Epithelial cell of prostate (primary cell): ENCODE measurements around the gene PSMB10.
"Not testable (repeated sequence)": the region's sequence is repeated elsewhere in the genome, so short reads cannot be mapped to it uniquely, and the experiment has no call there.

Source experiments
- DNase-seq: peaks from one replicate; pipeline ENCODE4 v3.0.0-alpha.2; 2011; ENCODE audit warnings: low read depth, low spot score
- H3K27ac ChIP-seq: fragments of 450-650 bp; 2 replicates; pipeline ENCODE4 v1.5.1; 2017; ENCODE audit warnings: mild to moderate bottlenecking

The PSMB10 gene

GRCh38 chr16:67936124-67936879 is at the start of gene PSMB10:
Gene PSMB10, minus strand, starts transcription at chr16:67936850. Its CDS starts 101 bp downstream, at chr16:67936749.
- no peak for DNase-seq
- H3K27ac ChIP-seq = peak within 1 kb of the TSS; percentile 75

- no peak for DNase-seq
- H3K27ac ChIP-seq = no peak overlapping the region
These were observed 45.5 kb upstream of the PSMB10 start for GRCh38 chr16:67982011-67982696.

DNA sequence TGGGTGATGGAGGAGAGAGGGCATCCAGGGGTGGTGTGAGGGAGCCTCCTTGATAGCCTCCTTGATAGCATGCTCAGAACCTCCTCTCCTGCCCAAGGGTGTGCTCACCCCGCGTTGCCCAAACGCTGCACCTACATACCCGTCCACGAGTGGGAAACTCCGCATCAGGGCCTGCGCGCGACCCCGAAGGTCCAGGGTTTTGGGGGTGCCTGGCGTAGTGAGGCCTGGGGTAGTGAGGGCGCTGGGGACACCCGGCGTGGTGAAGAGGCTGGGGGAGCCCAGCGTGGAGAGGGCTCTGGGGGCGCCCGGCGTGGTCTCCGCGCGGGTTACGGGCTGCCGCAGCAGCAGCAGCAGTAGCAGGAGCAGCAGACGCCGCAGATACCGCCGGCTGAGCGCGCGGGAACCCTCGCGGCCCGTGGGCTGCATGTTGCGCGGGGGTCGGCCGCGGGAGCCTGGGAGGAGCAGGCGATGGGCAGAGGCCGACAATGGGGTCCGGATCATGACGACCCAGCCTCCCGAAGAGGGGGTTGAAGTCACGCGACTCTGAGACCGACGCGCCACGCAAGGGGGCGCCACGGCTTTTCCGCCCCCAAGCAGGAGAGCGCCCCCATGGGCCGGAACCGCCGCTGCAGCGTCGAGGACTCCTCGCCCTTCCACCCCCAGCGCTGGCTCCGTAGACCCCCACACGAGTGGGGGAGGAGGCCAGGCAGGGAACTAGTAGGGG is 43.5 kb upstream of the PSMB10 start, which contains the start of gene DPEP3:
Gene DPEP3 (minus strand): TSS at position 545 of the 724 bp plus-strand sequence. CDS start 119 bp downstream, at position 426.
- H3K27ac ChIP-seq = no peak within 1 kb of the TSS
- DNase-seq = no peak

- no peak overlapping the region for H3K27ac ChIP-seq
- DNase-seq = no peak
These were observed 41.0 kb upstream of the PSMB10 start for GRCh38 chr16:67977469-67978227.

DNA sequence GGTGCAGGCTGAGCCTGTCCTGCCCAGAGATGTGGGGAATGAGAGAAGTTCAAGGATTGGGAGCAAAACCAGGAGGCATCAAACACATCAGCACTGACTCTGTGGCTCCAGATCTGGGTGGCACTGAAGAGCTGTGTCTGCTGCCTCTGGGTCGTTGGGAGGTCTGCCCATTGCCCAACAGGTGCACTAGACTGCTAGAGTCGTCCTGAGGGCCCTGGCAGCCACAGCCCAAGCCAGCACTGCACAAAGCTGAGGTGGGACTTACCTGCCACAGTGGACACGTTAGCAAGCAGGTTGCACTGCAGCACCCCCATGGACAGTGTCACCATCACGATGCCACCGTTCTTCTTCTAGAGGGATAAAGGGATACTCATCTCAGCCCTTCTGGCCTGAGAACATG is 40.4 kb upstream of the PSMB10 start:
- H3K27ac ChIP-seq = no peak overlapping the region

GRCh38 chr16:67976205-67976604 is 39.6 kb upstream of the PSMB10 start:
- DNase-seq = no peak
- no peak overlapping the region for H3K27ac ChIP-seq

More for the DNA sequence above, 40.4 kb upstream of the PSMB10 start:
- no peak for DNase-seq

DNA sequence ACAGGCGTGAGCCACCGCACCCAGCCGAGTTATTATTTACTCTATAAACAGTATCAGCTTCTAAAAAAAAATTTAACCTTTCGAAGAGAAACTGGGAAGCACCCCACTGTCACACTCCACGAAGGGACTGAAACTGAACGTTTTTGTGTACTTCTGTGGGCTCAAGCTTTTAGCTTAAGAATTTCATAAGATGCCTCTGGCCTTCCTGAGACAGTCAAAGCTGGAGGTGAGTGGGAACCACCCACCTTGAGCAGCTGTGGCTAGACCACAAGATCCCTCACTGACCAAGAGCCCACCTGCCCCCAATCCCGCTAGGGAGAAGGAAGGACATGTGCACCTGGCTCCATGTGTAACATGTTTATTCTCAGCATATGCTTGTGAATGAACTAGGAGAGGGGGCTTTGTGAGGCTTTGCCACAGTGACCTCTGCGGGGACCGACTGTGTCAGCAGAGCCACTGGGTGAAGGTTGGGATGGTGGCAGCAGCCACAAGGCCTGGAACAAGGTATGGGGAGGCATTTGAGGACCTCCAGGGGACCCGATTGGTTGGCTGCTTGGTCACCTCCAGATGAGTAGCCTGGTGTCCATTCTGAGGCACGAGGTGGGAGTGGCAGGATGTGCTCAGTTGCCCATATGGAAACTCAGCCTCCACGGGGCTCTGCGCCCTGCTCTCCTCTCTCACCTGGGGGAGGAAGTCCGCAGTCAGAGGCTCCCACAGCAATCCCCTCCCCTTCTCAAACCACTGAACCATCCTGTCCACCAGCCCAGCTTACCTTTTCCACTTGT is 38.9 kb upstream of the PSMB10 start:
- H3K27ac ChIP-seq = no peak overlapping the region
- DNase-seq = no peak

GRCh38 chr16:67972285-67972684 is 35.6 kb upstream of the PSMB10 start:
- H3K27ac ChIP-seq, DNase-seq: not testable (repeated sequence)

- no peak overlapping the region for H3K27ac ChIP-seq
- DNase-seq = no peak
These were observed 34.5 kb upstream of the PSMB10 start for GRCh38 chr16:67971111-67971510.

DNA sequence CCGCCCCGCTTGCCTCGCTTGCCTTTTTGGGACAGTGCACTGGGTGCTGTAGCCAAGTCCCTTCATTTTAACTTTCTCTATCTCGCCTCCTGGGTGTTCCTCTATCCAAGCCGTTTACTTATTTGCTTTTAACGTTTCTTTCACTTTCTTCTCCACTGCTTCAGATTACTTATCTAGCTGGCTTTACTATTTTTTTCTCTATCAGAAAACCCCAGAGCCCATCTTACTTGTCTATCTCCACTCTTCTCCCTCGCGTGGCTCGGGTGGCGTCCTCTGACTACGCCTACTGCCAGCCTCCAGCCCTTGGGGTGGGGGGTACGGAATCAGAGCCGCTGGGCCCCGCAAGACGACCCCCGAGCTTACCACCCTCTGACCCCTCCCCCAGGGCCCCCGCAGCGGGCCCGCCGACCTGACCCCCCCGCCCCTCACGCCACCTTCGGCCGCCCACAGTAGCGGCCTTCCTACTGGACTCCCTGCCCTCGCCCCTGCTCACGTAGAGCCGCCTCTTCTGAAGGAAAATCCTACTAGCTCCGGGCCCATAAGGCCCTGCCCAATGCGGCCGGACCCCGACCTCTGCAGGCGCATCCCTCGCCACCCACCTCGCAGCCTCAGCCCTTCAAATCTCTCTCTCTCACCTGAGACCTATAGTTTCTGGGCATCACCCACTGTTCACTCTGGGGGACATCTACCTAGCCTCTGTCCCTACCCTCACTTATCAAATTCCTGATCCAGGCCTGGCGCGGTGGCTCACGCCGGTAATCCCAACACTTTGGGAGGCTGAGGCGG is 32.8 kb upstream of the PSMB10 start:
- DNase-seq = no peak
- H3K27ac ChIP-seq = no peak overlapping the region

DNA sequence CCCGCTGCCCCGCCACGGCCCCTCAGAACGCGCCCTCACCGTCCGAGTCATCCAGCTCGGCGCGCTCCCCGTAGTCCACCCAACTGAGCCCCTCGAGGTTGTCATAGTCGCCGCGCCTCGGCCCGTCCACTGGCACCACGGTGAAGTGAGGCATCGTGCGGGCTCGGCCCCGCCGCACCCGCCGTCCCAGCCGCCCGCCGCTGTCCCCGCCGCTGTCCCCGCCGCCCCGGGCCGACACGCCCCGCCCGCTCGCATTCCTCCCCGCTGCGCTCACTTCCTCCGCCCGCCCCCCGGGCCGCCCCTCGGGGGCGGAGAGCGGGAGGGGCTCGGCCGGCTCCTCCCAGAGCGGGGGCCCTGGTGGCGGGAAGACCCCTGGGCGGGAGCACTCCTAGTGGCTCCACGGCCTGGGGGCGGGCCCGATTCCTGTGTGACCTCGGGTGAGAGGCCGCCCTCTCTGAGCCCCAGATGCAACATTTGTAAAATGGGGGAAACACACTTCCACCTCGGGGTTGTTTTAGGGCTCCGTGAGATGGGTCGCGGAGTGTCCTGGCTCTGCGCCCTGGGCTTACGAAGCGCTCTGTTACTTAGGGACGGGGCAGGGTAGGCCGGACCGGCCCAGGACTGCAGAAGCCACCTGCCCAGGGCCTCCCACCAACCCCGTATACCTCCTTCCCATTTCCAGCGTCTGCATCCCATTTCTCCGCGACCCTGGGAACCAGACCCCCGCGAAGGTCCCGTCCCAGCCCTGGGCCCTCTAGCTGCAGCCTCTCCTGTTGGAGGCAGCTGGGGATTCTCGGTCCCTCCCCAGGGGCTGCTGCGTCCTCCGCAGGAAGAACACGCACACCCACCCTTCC is 32.0 kb upstream of the PSMB10 start, which contains the start of gene SLC12A4:
Gene SLC12A4 (minus strand): TSS at position 238 of the 854 bp plus-strand sequence. CDS start 84 bp downstream, at position 154.
- H3K27ac ChIP-seq = peak within 1 kb of the TSS; percentile 77
- DNase-seq = no peak

DNA sequence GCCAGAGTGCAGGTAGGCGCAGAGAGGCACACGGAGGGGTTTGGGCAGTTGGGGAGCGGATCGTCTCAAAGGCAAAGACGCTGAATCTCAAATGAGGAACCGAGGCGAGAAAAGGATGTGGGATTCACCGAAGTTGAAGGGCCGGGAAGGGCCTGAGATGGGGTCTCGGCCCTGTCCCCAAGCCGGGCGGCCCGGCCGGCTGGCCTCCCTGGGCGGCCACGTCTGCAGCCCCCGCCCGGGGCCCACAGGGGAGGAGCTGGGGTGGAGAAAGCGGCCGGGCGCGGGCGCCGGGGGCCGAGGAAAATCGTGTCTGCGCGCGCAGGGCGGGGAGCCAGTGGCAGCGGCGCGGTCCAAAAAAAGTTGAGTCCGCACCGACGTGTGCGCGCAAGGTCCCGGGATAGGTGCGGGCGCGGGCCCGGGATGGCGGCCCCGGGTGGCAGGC is 31.3 kb upstream of the PSMB10 start:
- H3K27ac ChIP-seq = peak overlapping the region; percentile 77
- no peak for DNase-seq

DNA sequence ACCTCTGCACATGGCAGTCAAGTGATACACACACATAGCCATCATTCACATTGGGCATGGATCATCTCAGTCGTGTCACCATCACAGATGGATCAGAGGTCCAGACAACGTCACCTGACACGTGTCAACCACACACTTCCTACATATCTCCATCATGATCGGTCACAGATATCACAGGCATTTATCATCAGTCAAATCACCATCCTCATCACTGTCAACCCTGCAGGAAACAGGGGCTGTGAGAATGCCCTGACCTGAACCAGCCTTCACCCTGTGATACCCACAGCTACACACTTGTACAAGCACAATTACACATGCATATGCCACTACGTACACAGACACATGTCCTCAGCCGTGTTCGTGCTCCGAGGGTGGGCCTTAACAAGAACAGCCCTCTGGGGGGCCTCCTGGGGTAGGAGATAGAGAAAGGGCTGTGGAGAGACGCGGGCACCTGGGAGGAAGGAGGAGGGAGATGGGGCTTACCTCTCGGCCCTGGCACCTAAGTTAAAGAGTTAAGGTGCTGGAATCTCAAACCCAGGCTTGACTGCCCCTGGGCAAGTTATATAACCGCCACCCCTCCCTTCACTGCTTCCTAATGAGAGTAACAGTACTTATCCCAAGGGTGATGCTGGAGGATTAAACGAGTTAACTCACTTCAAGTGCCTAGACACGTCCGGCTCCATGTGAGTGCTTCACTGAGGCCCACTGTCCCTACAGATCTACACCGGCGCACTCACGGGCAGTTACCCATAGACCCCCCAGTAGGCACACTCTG is 30.7 kb upstream of the PSMB10 start:
- no peak for DNase-seq
- peak overlapping the region; percentile 77 for H3K27ac ChIP-seq

GRCh38 chr16:67966549-67967182 is 30.0 kb upstream of the PSMB10 start:
- DNase-seq = no peak
- H3K27ac ChIP-seq = peak overlapping the region; percentile 77

- peak overlapping the region; percentile 77 for H3K27ac ChIP-seq
- DNase-seq = no peak
These were observed 29.3 kb upstream of the PSMB10 start for GRCh38 chr16:67965668-67966548.
